Measurements from ENCODE around the gene RBM46. TPM values are rescaled to one million over a fixed set of nuclear protein-coding genes. Genes with fewer than 3 reads are reported as not detected.

Gene RBM46
- not detected for total RNA-seq

DNA sequence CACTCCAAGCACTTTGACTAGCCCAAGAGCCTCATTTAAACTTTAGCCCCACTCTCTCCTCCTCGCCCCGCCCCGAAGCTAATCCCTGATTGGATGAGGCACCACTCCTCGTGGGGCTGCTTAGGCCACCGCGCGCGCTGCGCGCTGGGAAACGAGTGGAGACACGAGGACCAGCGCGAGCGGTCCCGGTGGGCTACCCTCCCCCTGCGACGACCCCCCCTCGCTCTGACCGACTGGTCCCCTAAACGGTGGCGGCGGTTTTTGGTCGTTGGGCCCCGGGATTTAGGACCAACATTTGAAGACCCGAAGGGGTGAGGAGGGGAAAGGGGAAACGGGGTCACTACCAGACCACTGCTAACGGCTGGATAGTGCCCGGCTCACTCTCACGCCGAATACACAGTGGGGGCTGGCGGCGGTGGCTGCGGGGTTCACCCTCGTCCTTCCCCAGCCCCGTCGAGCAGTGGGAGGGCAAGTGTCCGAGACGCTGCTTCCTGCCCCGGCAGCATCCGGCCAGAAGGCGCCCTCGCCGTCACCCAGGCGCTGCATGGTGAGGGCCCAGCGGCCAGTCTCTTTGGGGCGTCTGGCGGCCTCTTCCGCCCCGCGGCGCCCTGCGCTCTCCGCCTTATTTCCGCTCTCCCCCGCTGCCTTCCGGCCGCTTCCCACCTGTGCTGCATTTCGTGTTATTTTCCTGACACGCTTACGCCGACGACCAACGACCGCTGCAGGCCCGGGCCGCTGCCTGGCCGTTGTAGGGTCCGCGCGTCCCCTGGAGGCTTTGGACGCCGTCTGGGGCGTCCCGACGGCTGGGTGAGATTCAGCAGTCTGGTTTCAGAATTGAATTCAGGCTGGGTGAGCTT is at the start of gene RBM46:
Gene RBM46, plus strand, starts transcription at position 147 of the 857 bp plus-strand sequence. CDS start 15,481 bp downstream, outside the sequence.
- ATAC-seq = no peak
- Mint-ChIP-seq H3K36me3 (ENCODE audit: insufficient read depth) (no peaks in the 10 kb centered on the region), H3K4me1 (ENCODE audit: low read depth) (no peaks in the 10 kb centered on the region), H3K27me3 (ENCODE audit: low read depth) (peaks cover 13% of the 10 kb centered on the region), H3K4me3 (no peak within 1 kb of the TSS), H3K9me3 (peaks cover 2% of the 10 kb centered on the region)
- no peak for DNase-seq

DNA sequence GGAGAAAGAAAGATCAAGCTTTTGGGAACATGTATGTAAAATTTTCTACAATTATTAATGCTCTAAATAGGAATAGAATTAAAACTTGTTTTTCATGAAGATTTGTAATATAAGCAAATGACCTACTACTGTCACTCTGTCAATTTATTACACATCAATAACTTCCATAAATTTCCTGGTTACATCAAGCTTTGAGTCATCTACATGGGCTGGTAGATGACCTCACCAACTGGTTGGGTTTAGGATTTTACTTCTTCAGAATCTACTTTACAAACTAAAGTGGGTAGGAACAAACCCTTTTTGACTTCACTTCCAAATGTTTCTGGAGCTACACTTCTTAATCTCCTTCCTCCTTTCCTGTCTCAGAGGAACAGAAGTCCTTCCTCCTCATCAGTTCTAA is 49.3 kb upstream of the RBM46 start:
- ATAC-seq (no peak), DNase-seq (no peak)
- Mint-ChIP-seq H3K9me3 (no peaks in the 10 kb centered on the region), H3K4me3 (no peak overlapping the region), H3K27me3 (ENCODE audit: low read depth) (peaks cover 10% of the 10 kb centered on the region), H3K4me1 (ENCODE audit: low read depth) (no peaks in the 10 kb centered on the region), H3K36me3 (ENCODE audit: insufficient read depth) (no peaks in the 10 kb centered on the region)

GRCh38 chr4:154732669-154733068 is 48.4 kb upstream of the RBM46 start:
- Mint-ChIP-seq H3K36me3 (ENCODE audit: insufficient read depth) (no peaks in the 10 kb centered on the region), H3K4me1 (ENCODE audit: low read depth) (no peaks in the 10 kb centered on the region), H3K4me3 (no peak overlapping the region), H3K9me3 (no peaks in the 10 kb centered on the region), H3K27me3 (ENCODE audit: low read depth) (peaks cover 10% of the 10 kb centered on the region)
- ATAC-seq = no peak
- DNase-seq = no peak

DNA sequence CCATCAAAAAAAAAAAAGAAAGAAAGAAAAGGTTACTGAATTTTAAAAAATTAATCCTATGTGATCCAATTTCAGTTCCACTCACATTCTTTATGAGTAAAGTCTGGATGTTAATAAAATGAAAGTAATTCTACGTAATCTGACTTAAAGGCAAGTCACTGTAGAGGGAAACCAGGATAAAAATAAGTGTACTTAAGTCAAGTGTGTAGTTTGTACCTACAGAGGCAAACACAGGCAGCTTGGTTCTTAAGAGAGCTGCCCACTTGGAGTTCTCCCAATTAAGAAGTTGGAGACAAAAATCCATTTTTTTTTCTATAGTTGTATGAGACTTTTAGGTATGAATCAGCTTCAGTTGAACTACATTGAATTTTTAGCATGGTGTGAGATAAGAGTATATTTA is 44.3 kb upstream of the RBM46 start:
- Mint-ChIP-seq H3K27me3 (ENCODE audit: low read depth) (peaks cover 26% of the 10 kb centered on the region), H3K4me3 (no peak overlapping the region), H3K36me3 (ENCODE audit: insufficient read depth) (no peaks in the 10 kb centered on the region), H3K4me1 (ENCODE audit: low read depth) (no peaks in the 10 kb centered on the region), H3K9me3 (no peaks in the 10 kb centered on the region)
- no peak for DNase-seq
- no peak for ATAC-seq

DNA sequence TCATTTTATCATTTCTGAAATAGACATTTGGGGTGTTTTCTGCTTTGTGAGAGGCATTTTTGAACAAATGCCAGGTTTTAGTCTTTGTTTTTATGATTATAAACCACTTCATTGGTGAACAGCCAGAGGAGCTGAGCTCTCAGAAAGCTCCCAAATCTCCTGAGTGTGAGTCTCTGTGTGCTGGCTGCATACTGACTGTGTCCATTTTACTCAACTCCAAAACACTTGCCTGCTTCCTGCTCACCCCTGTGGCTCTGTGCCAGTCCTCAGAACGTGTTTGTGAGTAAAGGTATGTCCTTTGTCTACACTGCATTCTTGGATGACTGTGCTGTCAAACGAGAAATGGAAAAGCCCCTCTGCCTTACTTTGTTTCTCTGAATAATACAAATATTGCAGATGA is 42.6 kb upstream of the RBM46 start:
- peaks cover 37% of the 10 kb centered on the region for H3K27me3 Mint-ChIP-seq (ENCODE audit: low read depth)
- H3K4me1 Mint-ChIP-seq (ENCODE audit: low read depth) = peaks cover 8% of the 10 kb centered on the region
- H3K9me3 Mint-ChIP-seq = no peaks in the 10 kb centered on the region
- ATAC-seq = no peak
- no peaks in the 10 kb centered on the region for H3K36me3 Mint-ChIP-seq (ENCODE audit: insufficient read depth)
- no peak overlapping the region for H3K4me3 Mint-ChIP-seq
- DNase-seq = no peak

- no peak overlapping the region for H3K4me3 Mint-ChIP-seq
- no peaks in the 10 kb centered on the region for H3K36me3 Mint-ChIP-seq (ENCODE audit: insufficient read depth)
- H3K27me3 Mint-ChIP-seq (ENCODE audit: low read depth) = peaks cover 40% of the 10 kb centered on the region
- no peak for ATAC-seq
- no peak for DNase-seq
- H3K9me3 Mint-ChIP-seq = no peaks in the 10 kb centered on the region
- H3K4me1 Mint-ChIP-seq (ENCODE audit: low read depth) = peaks cover 12% of the 10 kb centered on the region
Observed at GRCh38 chr4:154739111-154739510, 42.0 kb upstream of the RBM46 start.

DNA sequence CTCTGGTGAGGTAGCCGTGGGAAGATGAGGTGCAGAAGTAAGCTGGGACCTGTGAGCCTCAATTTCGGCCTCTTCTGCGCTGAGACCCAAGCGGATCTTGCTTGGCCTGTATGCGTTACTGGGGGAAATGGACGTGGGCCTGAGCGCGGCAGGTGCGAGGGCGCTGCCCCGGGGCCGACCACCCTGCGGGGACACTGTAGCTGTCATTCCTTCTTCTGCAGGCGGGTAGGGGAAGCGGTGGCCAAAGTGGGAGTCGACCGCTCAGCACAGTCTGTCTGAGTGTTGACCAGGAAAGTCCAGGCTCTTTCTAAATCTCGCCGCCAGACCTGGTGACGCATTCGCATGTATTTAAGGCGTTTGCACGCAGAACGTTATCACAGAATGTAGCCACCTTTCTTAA is 40.6 kb upstream of the RBM46 start:
- Mint-ChIP-seq H3K27me3 (ENCODE audit: low read depth) (peaks cover 52% of the 10 kb centered on the region), H3K4me3 (no peak overlapping the region)

DNA sequence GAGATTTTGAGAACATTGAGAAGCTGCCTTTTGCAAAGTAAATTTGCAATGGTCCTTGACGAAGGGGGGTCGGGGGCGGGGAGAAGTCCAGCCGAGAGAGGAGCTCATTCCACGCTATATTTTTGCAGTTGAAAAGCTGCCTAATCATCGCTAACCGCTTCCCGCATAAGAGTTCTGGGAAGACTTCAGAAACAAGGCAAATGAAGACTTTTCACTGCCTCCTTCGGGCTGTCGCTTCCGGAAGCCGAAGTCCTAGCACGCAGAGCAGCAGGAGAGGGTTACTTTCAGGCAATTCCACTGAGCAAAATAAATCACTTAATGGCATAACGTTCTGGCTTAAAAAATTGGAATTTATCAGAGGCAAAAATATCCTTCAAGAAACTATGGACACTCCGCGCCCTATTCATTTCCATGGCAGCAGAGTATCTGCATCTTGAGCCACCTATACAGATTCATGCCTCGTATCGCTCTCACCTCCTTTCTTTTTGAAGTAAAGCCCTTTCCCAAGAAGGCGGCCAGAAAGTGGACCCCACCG is 39.9 kb upstream of the RBM46 start:
- Mint-ChIP-seq H3K4me1 (ENCODE audit: low read depth) (peaks cover 16% of the 10 kb centered on the region), H3K27me3 (ENCODE audit: low read depth) (peaks cover 53% of the 10 kb centered on the region), H3K9me3 (no peaks in the 10 kb centered on the region), H3K36me3 (ENCODE audit: insufficient read depth) (no peaks in the 10 kb centered on the region), H3K4me3 (no peak overlapping the region)
- no peak for DNase-seq
- ATAC-seq = no peak

More for the DNA sequence above, 40.6 kb upstream of the RBM46 start:
- Mint-ChIP-seq H3K36me3 (ENCODE audit: insufficient read depth) (no peaks in the 10 kb centered on the region), H3K9me3 (no peaks in the 10 kb centered on the region), H3K4me1 (ENCODE audit: low read depth) (peaks cover 16% of the 10 kb centered on the region)
- no peak for ATAC-seq
- no peak for DNase-seq

GRCh38 chr4:154741922-154742850 is 38.9 kb upstream of the RBM46 start:
- peaks cover 16% of the 10 kb centered on the region for H3K4me1 Mint-ChIP-seq (ENCODE audit: low read depth)
- peaks cover 58% of the 10 kb centered on the region for H3K27me3 Mint-ChIP-seq (ENCODE audit: low read depth)
- no peaks in the 10 kb centered on the region for H3K9me3 Mint-ChIP-seq
- DNase-seq (no peak), ATAC-seq (no peak)
- no peaks in the 10 kb centered on the region for H3K36me3 Mint-ChIP-seq (ENCODE audit: insufficient read depth)
- no peak overlapping the region for H3K4me3 Mint-ChIP-seq

DNA sequence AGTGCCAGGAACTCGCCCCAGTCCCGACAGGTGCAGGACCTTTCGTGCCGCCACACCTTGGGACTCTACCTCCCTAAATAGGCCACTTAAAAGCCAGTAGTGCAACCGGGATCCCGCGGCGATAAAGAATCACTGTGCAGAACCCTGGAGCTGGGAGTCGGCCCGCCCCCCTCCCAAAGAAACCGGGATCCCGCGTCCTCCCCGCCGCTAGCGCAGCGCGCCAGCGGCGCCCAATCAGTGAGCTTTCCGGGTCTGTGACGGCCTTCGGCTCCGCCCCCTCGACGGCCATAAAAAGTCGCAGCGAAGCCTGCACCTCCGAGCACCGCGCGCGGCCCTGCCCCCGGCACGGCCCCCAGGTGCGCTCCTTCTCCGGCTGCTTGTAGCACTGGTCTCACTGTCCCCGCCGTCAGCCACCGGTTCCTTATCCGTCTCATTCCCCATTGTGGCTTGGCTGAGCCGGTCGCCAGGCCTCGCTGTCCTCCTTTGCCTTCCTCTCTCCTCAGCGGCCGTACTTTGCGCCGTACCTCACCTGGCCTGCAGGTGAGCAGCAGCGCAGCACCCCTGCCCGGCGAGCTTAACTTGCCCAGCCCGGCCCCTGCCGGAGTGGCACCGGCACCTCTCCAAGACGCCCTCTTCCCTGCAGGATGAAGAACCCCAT is 37.3 kb upstream of the RBM46 start, which contains the start of gene LRAT:
Gene LRAT, plus strand, starts transcription at position 318 of the 658 bp plus-strand sequence. Its CDS starts 327 bp downstream, at position 645.
- no peaks in the 10 kb centered on the region for H3K36me3 Mint-ChIP-seq (ENCODE audit: insufficient read depth)
- peaks cover 62% of the 10 kb centered on the region for H3K27me3 Mint-ChIP-seq (ENCODE audit: low read depth)
- H3K4me3 Mint-ChIP-seq = peak within 1 kb of the TSS; percentile 79
- peaks cover 16% of the 10 kb centered on the region for H3K4me1 Mint-ChIP-seq (ENCODE audit: low read depth)
- no peaks in the 10 kb centered on the region for H3K9me3 Mint-ChIP-seq
- ATAC-seq = peak; percentile 79 to 84
- DNase-seq = peak; percentile 16

GRCh38 chr4:154744341-154744926 is 36.6 kb upstream of the RBM46 start:
- ATAC-seq = no peak
- Mint-ChIP-seq H3K27me3 (ENCODE audit: low read depth) (peaks cover 62% of the 10 kb centered on the region), H3K4me1 (ENCODE audit: low read depth) (peaks cover 16% of the 10 kb centered on the region), H3K36me3 (ENCODE audit: insufficient read depth) (no peaks in the 10 kb centered on the region), H3K9me3 (no peaks in the 10 kb centered on the region), H3K4me3 (peak overlapping the region; percentile 79)
- DNase-seq = no peak

DNA sequence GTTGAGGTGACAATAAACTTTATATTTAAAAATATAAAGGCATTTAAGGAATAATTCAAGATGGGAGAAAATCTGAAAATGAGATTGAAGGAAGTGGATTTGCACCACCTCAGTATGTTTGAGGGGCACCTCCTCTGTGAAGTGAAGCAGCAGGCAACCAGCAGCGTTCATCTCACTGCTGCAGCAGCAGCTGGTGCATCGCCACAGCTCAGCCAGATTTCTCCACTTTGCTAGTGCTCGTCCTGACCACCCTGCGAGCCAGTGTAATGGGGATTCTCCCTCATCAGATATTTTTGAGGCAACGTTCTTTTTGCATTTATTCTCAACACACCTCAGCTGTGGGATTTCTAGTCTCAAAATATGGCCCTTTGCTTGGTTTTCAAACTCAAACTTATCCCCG is 23.4 kb upstream of the RBM46 start:
- no peaks in the 10 kb centered on the region for H3K36me3 Mint-ChIP-seq (ENCODE audit: insufficient read depth)
- H3K9me3 Mint-ChIP-seq = no peaks in the 10 kb centered on the region
- H3K4me1 Mint-ChIP-seq (ENCODE audit: low read depth) = no peaks in the 10 kb centered on the region
- no peak overlapping the region for H3K4me3 Mint-ChIP-seq
- ATAC-seq (no peak), DNase-seq (no peak)
- H3K27me3 Mint-ChIP-seq (ENCODE audit: low read depth) = peaks cover 9% of the 10 kb centered on the region

DNA sequence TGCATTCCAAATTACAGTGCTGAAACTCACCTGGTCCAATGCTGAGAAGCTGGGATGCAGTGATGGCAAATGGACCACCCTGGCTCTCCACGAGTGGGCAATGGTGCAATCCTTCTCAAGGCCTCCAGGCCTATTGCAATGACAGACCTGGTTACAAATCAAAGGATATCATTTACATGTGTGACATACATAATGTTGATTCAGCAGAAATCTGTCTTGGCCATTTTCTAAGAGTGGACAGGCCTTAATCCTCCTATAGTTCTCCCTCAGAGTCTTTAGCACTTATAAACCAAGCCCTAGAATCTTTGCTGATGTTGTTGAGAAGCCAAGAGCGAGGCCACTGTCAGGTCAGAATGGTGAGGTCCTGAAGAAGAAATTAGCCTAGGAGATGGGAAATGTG is 20.2 kb upstream of the RBM46 start:
- H3K9me3 Mint-ChIP-seq = no peaks in the 10 kb centered on the region
- peaks cover 14% of the 10 kb centered on the region for H3K27me3 Mint-ChIP-seq (ENCODE audit: low read depth)
- DNase-seq = no peak
- no peak overlapping the region for H3K4me3 Mint-ChIP-seq
- ATAC-seq = no peak
- no peaks in the 10 kb centered on the region for H3K36me3 Mint-ChIP-seq (ENCODE audit: insufficient read depth)
- no peaks in the 10 kb centered on the region for H3K4me1 Mint-ChIP-seq (ENCODE audit: low read depth)
